ENCODE data around the gene ARHGEF17. TPM values are rescaled to one million over a fixed set of nuclear protein-coding genes. Genes with fewer than 3 reads are reported as not detected.

ARHGEF17 gene
- total and polyA plus RNA-seq, 2 of the 13 experiments (the other 11 are each of a cell fraction or from before 2014, with no cell fraction given), result 10.7 to 28.8 TPM

DNA sequence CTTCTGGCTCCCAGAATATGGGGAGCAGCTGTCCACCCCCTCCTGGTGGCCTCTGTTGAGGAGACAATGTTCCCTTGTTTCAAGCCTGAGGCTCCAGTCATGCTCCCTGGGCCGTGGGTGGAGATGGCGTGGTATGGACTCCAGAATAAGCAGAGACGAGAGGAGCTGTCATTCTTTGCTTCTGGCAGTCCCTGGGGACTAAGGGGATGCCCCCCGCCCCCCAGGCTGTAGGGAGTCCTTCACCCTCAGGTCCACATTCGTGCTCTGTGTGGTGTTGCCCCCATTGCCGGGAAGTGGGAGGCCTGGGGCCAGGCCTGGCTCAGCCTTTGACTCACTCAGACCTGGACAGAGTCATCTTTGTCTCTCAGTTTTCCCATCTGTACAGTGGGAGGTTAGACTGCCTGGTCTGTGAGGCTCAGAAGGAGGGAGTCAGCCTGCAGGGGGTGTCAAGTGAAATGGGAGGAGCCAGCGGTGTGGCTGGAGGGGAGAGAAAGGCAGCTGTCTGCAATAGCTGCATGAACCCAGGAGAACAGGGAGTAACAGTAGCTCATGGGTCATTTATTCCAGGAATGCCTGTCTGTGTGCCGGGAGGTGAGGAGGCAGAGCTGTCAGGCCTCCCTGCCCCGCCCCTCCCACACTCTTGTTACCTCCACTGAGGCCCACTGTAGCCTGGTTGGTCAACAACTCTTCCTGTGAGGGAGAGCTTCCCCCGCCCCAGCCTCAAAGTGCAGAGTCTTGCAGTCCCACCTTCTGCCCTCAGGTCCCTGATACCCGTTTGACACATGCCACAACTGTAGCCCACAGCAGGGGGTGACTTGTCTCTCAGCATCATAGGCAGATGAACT is 6.3 kb downstream of the ARHGEF17 start (continued):
- TF ChIP-seq ZNF205 (CRISPR knock-in tag; IDR thresholded peaks at IDR 0.05) (0 out of 2 replicates have a peak, but pooled peaks have one; percentile 54), CEBPB (IDR thresholded peaks at IDR 0.05; ENCODE audit: borderline replicate concordance, low read depth, low read length) (no peak), ZNF563 (CRISPR knock-in tag; IDR thresholded peaks at IDR 0.05) (0 out of 2 replicates have a peak, but pooled peaks have one; percentile 47), THYN1 (CRISPR knock-in tag; IDR thresholded peaks at IDR 0.05; ENCODE audit: borderline replicate concordance, low read depth) (no peak), GATAD2A (CRISPR knock-in tag; IDR thresholded peaks at IDR 0.05) (peak; percentile 52; the same call in 1 of the 2 replicates), FOXA3 (CRISPR knock-in tag; IDR thresholded peaks at IDR 0.05) (peak; percentile 72), ZNF552 (CRISPR knock-in tag; IDR thresholded peaks at IDR 0.05; ENCODE audit: borderline replicate concordance) (no peak), ZFP37 (CRISPR knock-in tag; IDR thresholded peaks at IDR 0.05; ENCODE audit: borderline replicate concordance) (0 out of 2 replicates have a peak, but pooled peaks have one; percentile 40), ZBTB7B (CRISPR knock-in tag; IDR thresholded peaks at IDR 0.05) (0 out of 2 replicates have a peak, but pooled peaks have one; percentile 48), IRF2 (CRISPR knock-in tag; IDR thresholded peaks at IDR 0.05) (peak; percentile 43; the same call in 1 of the 2 replicates), ZFY (CRISPR knock-in tag; IDR thresholded peaks at IDR 0.05) (peak; percentile 36; the same call in 1 of the 2 replicates)
- TF ChIP-seq, protein P1, sequence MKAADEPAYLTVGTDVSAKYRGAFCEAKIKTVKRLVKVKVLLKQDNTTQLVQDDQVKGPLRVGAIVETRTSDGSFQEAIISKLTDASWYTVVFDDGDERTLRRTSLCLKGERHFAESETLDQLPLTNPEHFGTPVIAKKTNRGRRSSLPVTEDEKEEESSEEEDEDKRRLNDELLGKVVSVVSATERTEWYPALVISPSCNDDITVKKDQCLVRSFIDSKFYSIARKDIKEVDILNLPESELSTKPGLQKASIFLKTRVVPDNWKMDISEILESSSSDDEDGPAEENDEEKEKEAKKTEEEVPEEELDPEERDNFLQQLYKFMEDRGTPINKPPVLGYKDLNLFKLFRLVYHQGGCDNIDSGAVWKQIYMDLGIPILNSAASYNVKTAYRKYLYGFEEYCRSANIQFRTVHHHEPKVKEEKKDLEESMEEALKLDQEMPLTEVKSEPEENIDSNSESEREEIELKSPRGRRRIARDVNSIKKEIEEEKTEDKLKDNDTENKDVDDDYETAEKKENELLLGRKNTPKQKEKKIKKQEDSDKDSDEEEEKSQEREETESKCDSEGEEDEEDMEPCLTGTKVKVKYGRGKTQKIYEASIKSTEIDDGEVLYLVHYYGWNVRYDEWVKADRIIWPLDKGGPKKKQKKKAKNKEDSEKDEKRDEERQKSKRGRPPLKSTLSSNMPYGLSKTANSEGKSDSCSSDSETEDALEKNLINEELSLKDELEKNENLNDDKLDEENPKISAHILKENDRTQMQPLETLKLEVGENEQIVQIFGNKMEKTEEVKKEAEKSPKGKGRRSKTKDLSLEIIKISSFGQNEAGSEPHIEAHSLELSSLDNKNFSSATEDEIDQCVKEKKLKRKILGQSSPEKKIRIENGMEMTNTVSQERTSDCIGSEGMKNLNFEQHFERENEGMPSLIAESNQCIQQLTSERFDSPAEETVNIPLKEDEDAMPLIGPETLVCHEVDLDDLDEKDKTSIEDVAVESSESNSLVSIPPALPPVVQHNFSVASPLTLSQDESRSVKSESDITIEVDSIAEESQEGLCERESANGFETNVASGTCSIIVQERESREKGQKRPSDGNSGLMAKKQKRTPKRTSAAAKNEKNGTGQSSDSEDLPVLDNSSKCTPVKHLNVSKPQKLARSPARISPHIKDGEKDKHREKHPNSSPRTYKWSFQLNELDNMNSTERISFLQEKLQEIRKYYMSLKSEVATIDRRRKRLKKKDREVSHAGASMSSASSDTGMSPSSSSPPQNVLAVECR (CRISPR knock-in tag; IDR thresholded peaks at IDR 0.05; ENCODE audit: borderline replicate concordance), result peak; percentile 78; the same call in 1 of the 2 replicates
- TF ChIP-seq, protein P2, sequence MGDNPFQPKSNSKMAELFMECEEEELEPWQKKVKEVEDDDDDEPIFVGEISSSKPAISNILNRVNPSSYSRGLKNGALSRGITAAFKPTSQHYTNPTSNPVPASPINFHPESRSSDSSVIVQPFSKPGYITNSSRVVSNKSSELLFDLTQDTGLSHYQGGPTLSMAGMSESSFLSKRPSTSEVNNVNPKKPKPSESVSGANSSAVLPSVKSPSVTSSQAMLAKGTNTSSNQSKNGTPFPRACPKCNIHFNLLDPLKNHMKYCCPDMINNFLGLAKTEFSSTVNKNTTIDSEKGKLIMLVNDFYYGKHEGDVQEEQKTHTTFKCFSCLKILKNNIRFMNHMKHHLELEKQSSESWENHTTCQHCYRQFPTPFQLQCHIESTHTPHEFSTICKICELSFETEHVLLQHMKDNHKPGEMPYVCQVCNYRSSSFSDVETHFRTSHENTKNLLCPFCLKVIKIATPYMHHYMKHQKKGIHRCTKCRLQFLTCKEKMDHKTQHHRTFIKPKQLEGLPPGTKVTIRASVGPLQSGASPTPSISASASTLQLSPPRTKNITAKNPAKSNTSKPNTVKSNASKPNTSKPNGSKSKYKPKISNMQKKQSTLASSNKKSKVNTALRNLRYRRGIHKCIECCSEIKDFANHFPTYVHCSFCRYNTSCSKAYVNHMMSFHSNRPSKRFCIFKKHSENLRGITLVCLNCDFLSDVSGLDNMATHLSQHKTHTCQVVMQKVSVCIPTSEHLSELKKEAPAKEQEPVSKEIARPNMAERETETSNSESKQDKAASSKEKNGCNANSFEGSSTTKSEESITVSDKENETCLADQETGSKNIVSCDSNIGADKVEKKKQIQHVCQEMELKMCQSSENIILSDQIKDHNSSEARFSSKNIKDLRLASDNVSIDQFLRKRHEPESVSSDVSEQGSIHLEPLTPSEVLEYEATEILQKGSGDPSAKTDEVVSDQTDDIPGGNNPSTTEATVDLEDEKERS (CRISPR knock-in tag; IDR thresholded peaks at IDR 0.05), result no peak
- TF ChIP-seq, protein P3, sequence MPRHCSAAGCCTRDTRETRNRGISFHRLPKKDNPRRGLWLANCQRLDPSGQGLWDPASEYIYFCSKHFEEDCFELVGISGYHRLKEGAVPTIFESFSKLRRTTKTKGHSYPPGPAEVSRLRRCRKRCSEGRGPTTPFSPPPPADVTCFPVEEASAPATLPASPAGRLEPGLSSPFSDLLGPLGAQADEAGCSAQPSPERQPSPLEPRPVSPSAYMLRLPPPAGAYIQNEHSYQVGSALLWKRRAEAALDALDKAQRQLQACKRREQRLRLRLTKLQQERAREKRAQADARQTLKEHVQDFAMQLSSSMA (CRISPR knock-in tag; IDR thresholded peaks at IDR 0.05), result 0 out of 2 replicates have a peak, but pooled peaks have one; percentile 36
- TF ChIP-seq, protein P4, sequence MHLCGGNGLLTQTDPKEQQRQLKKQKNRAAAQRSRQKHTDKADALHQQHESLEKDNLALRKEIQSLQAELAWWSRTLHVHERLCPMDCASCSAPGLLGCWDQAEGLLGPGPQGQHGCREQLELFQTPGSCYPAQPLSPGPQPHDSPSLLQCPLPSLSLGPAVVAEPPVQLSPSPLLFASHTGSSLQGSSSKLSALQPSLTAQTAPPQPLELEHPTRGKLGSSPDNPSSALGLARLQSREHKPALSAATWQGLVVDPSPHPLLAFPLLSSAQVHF (CRISPR knock-in tag; IDR thresholded peaks at IDR 0.05), result no peak
- TF ChIP-seq, protein P5, sequence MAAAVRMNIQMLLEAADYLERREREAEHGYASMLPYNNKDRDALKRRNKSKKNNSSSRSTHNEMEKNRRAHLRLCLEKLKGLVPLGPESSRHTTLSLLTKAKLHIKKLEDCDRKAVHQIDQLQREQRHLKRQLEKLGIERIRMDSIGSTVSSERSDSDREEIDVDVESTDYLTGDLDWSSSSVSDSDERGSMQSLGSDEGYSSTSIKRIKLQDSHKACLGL (CRISPR knock-in tag; IDR thresholded peaks at IDR 0.05), result 0 out of 2 replicates have a peak, but pooled peaks have one; percentile 29
- TF ChIP-seq, protein P6, sequence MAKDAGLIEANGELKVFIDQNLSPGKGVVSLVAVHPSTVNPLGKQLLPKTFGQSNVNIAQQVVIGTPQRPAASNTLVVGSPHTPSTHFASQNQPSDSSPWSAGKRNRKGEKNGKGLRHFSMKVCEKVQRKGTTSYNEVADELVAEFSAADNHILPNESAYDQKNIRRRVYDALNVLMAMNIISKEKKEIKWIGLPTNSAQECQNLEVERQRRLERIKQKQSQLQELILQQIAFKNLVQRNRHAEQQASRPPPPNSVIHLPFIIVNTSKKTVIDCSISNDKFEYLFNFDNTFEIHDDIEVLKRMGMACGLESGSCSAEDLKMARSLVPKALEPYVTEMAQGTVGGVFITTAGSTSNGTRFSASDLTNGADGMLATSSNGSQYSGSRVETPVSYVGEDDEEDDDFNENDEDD (CRISPR knock-in tag; IDR thresholded peaks at IDR 0.05; ENCODE audit: borderline replicate concordance), result peak; percentile 48; the same call in 1 of the 2 replicates

Data from HepG2 (cell line).